HepG2 (cell line): ENCODE measurements around the gene SYCE3. TPM values are rescaled to one million over a fixed set of nuclear protein-coding genes. Genes with fewer than 3 reads are reported as not detected.

Experiments used
- BORCS8-MEF2B ChIP-seq: sonication (generic); formaldehyde crosslinking; IDR thresholded peaks from 2 replicates; pipeline ENCODE4 v1.8.0; 2022; ENCODE audit warnings: mild to moderate bottlenecking, missing genetic modification reagents
- BRD4 ChIP-seq: sonication (generic); formaldehyde crosslinking; IDR thresholded peaks from 2 replicates; pipeline ENCODE4 v1.4.0; 2020; ENCODE audit warnings: missing genetic modification reagents
- CBFB ChIP-seq: sonication (generic); formaldehyde crosslinking; IDR thresholded peaks from 2 replicates; pipeline ENCODE4 v1.4.0; 2020; ENCODE audit warnings: missing genetic modification reagents
- CHD2 ChIP-seq: IDR thresholded peaks from 2 replicates; pipeline ENCODE4 v1.6.1; 2011; ENCODE audit warnings: low read depth, low read length, improper control_type of control experiment
- EHMT2 ChIP-seq: fragments of 200-600 bp; sonication (generic); IDR thresholded peaks from 2 replicates; pipeline ENCODE4 v1.7.0; 2017; ENCODE audit warnings: antibody characterized with exemption, low read depth, low read length, borderline replicate concordance
- ELK4 ChIP-seq: sonication (generic); formaldehyde crosslinking; IDR thresholded peaks from 2 replicates; pipeline ENCODE4 v1.9.0; 2021; ENCODE audit warnings: missing genetic modification reagents, borderline replicate concordance
- HNF1B ChIP-seq: sonication (generic); formaldehyde crosslinking; IDR thresholded peaks from 2 replicates; pipeline ENCODE4 v1.5.1; 2020; ENCODE audit warnings: mild to moderate bottlenecking, moderate library complexity, missing genetic modification reagents
- MBNL3 ChIP-seq: fragments of 250-450 bp; sonication (Bioruptor Pico); conservative IDR thresholded peaks from 2 replicates; pipeline ENCODE4 v1.8.0; 2022; ENCODE audit warnings: mild to moderate bottlenecking, inconsistent platforms
- MEIS2 ChIP-seq: sonication (generic); formaldehyde crosslinking; IDR thresholded peaks from 2 replicates; pipeline ENCODE4 v1.9.0; 2021; ENCODE audit warnings: mild to moderate bottlenecking, missing genetic modification reagents
- NFRKB ChIP-seq: fragments of 450-650 bp; IDR thresholded peaks from 2 replicates; pipeline ENCODE4 v1.6.1; 2017
- RBM39 ChIP-seq: fragments of 200-400 bp; formaldehyde crosslinking; IDR thresholded peaks from one replicate; pipeline ENCODE4 v1.6.1; 2018; ENCODE audit warnings: antibody characterized with exemption, mild to moderate bottlenecking, low read depth, low read length; ENCODE audit not compliant: poor library complexity, severe bottlenecking
- SALL1 ChIP-seq: sonication (generic); formaldehyde crosslinking; IDR thresholded peaks from 2 replicates; pipeline ENCODE4 v1.8.0; 2022; ENCODE audit warnings: mild to moderate bottlenecking, missing genetic modification reagents
- SNAI1 ChIP-seq: sonication (generic); formaldehyde crosslinking; IDR thresholded peaks from 2 replicates; pipeline ENCODE4 v1.5.0; 2020; ENCODE audit warnings: mild to moderate bottlenecking, missing genetic modification reagents, borderline replicate concordance
- SP4 ChIP-seq: sonication (generic); formaldehyde crosslinking; IDR thresholded peaks from 2 replicates; pipeline ENCODE4 v1.8.1; 2023; ENCODE audit warnings: mild to moderate bottlenecking, missing genetic modification reagents
- SRSF1 ChIP-seq: fragments of 200-400 bp; formaldehyde crosslinking; optimal IDR thresholded peaks from 2 replicates; pipeline ENCODE3; 2017; ENCODE audit warnings: mild to moderate bottlenecking, low read depth, low read length, moderate library complexity
- TBX2 ChIP-seq: sonication (generic); formaldehyde crosslinking; IDR thresholded peaks from 2 replicates; pipeline ENCODE4 v1.5.0; 2020; ENCODE audit warnings: missing genetic modification reagents, mild to moderate bottlenecking, borderline replicate concordance
- ZNF234 ChIP-seq: sonication (generic); formaldehyde crosslinking; conservative IDR thresholded peaks from 2 replicates; pipeline ENCODE4 v1.5.1; 2020; ENCODE audit warnings: mild to moderate bottlenecking, missing genetic modification reagents
- ZNF24 ChIP-seq: fragments of 450-650 bp; IDR thresholded peaks from 2 replicates; pipeline ENCODE4 v1.6.1; 2017; ENCODE audit warnings: antibody characterized with exemption, mild to moderate bottlenecking
- ZNF510 ChIP-seq: sonication (generic); formaldehyde crosslinking; IDR thresholded peaks from 2 replicates; pipeline ENCODE4 v1.4.0; 2020; ENCODE audit warnings: low read depth, mild to moderate bottlenecking, missing genetic modification reagents
- ZNF589 ChIP-seq: sonication (generic); formaldehyde crosslinking; conservative IDR thresholded peaks from 2 replicates; pipeline ENCODE4 v1.8.0; 2022; ENCODE audit warnings: mild to moderate bottlenecking, moderate library complexity, missing genetic modification reagents
- ZNF704 ChIP-seq: sonication (generic); formaldehyde crosslinking; IDR thresholded peaks from 2 replicates; pipeline ENCODE4 v1.8.1; 2023; ENCODE audit warnings: mild to moderate bottlenecking, inconsistent platforms, moderate library complexity, missing genetic modification reagents, borderline replicate concordance
- ZNF724P ChIP-seq: sonication (generic); formaldehyde crosslinking; IDR thresholded peaks from 2 replicates; pipeline ENCODE4 v1.8.0; 2022; ENCODE audit warnings: missing genetic modification reagents, borderline replicate concordance
- ZSCAN25 ChIP-seq: sonication (generic); formaldehyde crosslinking; IDR thresholded peaks from 2 replicates; pipeline ENCODE4 v1.8.0; 2022; ENCODE audit warnings: mild to moderate bottlenecking, missing genetic modification reagents
- ZSCAN29 ChIP-seq: sonication (generic); formaldehyde crosslinking; conservative IDR thresholded peaks from 2 replicates; pipeline ENCODE4 v1.4.0; 2020; ENCODE audit warnings: mild to moderate bottlenecking, missing genetic modification reagents
- polyA plus RNA-seq, 8 experiments: library from polyadenylated mRNA; depleted of rRNA in 3 of 8; stranded (reverse) in 7 of 8; unstranded in 1 of 8; fragments of >200 nt; fragmentation: Illumina TruSeq in 4 of 8; extraction: Trizol in 4 of 8; gene quantifications; 2 replicates each; pipeline versions ENCODE4 v1.2.1 to v1.2.3, GENCODE V29; 2011 to 2016; ENCODE audit warnings: low read depth in 4 of 8, missing spikeins in 1 of 8, mixed read lengths in 1 of 8; ENCODE audit not compliant: insufficient read depth in 1 of 8
- total RNA-seq, 5 experiments: library from RNA; depleted of rRNA; stranded (reverse); fragments of >200 nt; fragmentation: Illumina TruSeq; extraction: Trizol; gene quantifications; 2 replicates each; pipeline ENCODE4 v1.2.3, GENCODE V29; 2016; ENCODE audit warnings: low read depth in 1 of 5
- TF ChIP-seq, protein P1 (sequence below): sonication (generic); formaldehyde crosslinking; IDR thresholded peaks from 2 replicates; pipeline ENCODE4 v1.5.1; 2020; ENCODE audit warnings: mild to moderate bottlenecking, missing genetic modification reagents, moderate library complexity

Gene SYCE3
- total and polyA plus RNA-seq, 2 of the 13 experiments (the other 11 are each of a cell fraction or from before 2014, with no cell fraction given) = not detected

DNA sequence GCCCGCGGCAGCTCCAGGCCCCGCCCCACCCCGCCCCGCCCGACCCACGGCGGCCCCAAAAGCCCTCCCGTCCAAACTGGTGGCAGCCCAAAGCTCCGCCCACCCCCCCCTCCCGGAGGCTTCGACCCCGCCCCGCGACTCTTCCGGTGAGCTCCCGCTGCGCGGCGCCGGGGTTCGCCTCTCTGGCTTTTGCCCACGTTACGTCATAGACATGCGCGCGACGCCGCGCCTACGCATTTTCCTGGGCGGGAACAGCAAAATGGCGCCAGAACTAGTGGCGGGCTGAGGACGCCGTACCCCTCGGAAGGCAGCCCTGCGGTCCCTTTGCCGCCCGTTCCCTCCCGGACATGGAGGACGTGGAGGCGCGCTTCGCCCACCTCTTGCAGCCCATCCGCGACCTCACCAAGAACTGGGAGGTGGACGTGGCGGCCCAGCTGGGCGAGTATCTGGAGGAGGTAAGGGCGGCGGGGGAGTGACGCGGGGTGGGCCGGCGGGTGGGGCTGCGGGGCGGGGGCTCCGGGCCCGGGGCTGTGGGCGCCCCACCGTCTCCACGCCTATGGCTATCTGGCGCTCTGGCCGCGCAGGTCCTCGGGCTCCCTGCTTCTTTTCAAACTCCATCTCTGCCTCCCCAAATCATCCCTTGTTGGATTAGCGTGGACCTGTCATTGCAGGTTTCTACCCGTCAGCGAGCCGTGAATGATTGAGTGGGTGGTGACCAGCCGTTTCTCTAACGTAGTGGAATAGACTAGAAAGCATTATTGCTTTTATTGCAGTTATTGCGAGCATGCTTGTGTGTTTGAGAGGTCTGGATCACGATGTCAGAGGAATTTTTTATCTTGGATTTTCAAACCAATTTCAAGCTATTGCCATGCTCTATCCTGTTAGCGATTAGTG is 54.5 kb downstream of the SYCE3 start, which contains the start of gene NCAPH2 (continued):
- TF ChIP-seq HNF1B (peak; percentile 53; the same call in 1 of the 2 replicates), ZNF24 (no peak), MBNL3 (CRISPR knock-in tag) (no peak), ZNF510 (CRISPR knock-in tag) (no peak), SP4 (CRISPR knock-in tag) (peak; percentile 61; the same call in 1 of the 2 replicates), SALL1 (CRISPR knock-in tag) (peak; percentile 79), EHMT2 (no peak), NFRKB (no peak), ZNF234 (CRISPR knock-in tag) (no peak), ZNF589 (CRISPR knock-in tag) (peak; percentile 81; the same call in 1 of the 2 replicates), RBM39 (no peak), ELK4 (0 out of 2 replicates have a peak, but pooled peaks have one; percentile 51), MEIS2 (CRISPR knock-in tag) (peak; percentile 49; the same call in 1 of the 2 replicates), ZNF724P (CRISPR knock-in tag) (no peak), CBFB (CRISPR knock-in tag) (peak; percentile 49), BORCS8-MEF2B (CRISPR knock-in tag) (peak; percentile 77; the same call in 1 of the 2 replicates), BRD4 (CRISPR knock-in tag) (no peak), ZNF704 (CRISPR knock-in tag) (no peak; the same call in 1 of the 2 replicates), SRSF1 (peak; percentile 35), ZSCAN29 (CRISPR knock-in tag) (no peak), ZSCAN25 (CRISPR knock-in tag) (no peak), SNAI1 (CRISPR knock-in tag) (no peak), CHD2 (0 out of 2 replicates have a peak, but pooled peaks have one; percentile 28), TBX2 (no peak; the same call in 1 of the 2 replicates)
- TF ChIP-seq, protein P1, sequence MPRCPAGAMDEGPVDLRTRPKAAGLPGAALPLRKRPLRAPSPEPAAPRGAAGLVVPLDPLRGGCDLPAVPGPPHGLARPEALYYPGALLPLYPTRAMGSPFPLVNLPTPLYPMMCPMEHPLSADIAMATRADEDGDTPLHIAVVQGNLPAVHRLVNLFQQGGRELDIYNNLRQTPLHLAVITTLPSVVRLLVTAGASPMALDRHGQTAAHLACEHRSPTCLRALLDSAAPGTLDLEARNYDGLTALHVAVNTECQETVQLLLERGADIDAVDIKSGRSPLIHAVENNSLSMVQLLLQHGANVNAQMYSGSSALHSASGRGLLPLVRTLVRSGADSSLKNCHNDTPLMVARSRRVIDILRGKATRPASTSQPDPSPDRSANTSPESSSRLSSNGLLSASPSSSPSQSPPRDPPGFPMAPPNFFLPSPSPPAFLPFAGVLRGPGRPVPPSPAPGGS (CRISPR knock-in tag) = no peak
